Esophagus squamous epithelium (tissue), 4 donors: Measurements from ENCODE around the gene PIGR.

ENCODE experiments used
- POLR2A ChIP-seq, 4 donors: fragments of 450-650 bp; IDR thresholded peaks; one replicate each; pipeline ENCODE4 v1.6.1; 2017; ENCODE audit warnings: antibody characterized with exemption in 4 of 4, mild to moderate bottlenecking in 4 of 4, moderate library complexity in 3 of 4
- TF ChIP-seq, protein P1 (sequence below), 6 experiments: fragments of 450-650 bp in 4 of 6; fragments of 200-600 bp in 2 of 6; sonication (generic) in 2 of 6; IDR thresholded peaks; one replicate each; pipeline ENCODE4 v1.5.1; 2016 to 2019; ENCODE audit warnings: antibody characterized with exemption in 6 of 6, mild to moderate bottlenecking in 4 of 6, moderate library complexity in 4 of 6

- no peak for TF ChIP-seq POLR2A (IDR thresholded peaks at IDR 0.05)
- TF ChIP-seq, protein P1, sequence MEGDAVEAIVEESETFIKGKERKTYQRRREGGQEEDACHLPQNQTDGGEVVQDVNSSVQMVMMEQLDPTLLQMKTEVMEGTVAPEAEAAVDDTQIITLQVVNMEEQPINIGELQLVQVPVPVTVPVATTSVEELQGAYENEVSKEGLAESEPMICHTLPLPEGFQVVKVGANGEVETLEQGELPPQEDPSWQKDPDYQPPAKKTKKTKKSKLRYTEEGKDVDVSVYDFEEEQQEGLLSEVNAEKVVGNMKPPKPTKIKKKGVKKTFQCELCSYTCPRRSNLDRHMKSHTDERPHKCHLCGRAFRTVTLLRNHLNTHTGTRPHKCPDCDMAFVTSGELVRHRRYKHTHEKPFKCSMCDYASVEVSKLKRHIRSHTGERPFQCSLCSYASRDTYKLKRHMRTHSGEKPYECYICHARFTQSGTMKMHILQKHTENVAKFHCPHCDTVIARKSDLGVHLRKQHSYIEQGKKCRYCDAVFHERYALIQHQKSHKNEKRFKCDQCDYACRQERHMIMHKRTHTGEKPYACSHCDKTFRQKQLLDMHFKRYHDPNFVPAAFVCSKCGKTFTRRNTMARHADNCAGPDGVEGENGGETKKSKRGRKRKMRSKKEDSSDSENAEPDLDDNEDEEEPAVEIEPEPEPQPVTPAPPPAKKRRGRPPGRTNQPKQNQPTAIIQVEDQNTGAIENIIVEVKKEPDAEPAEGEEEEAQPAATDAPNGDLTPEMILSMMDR (IDR thresholded peaks at IDR 0.05) = no peak
Measured at GRCh38 chr1:206887701-206888100, 58.6 kb downstream of the PIGR start.
